Measurements from ENCODE around the gene ATG4C.

Gene ATG4C

GRCh38 chr1:62905872-62906271 is 121.9 kb downstream of the ATG4C start:
- DNase-seq: no peak

DNA sequence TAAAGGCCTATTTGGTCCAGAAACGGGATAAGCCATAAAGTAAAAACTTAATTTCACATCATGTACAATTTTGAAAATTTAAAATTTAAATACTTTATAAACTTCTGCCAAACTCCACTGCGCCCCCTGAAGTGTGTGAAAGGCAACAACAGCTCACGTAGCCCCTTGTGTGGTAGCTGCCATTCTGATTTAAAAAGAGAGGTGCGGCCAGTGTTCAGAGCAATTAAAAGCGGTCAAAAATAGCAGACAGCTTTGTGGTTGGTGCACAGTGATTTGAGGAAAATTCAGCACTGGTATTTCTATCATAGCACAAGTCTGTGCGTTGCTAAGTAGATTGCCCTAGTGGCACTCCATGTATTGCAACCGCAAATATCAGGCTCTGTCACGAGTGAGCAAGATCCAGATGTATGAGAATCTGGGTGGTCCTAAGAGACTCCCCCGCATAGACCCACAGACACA is 122.5 kb downstream of the ATG4C start:
- no peak for DNase-seq

- DNase-seq: no peak
These were observed 124.3 kb downstream of the ATG4C start for GRCh38 chr1:62908168-62908695.

DNA sequence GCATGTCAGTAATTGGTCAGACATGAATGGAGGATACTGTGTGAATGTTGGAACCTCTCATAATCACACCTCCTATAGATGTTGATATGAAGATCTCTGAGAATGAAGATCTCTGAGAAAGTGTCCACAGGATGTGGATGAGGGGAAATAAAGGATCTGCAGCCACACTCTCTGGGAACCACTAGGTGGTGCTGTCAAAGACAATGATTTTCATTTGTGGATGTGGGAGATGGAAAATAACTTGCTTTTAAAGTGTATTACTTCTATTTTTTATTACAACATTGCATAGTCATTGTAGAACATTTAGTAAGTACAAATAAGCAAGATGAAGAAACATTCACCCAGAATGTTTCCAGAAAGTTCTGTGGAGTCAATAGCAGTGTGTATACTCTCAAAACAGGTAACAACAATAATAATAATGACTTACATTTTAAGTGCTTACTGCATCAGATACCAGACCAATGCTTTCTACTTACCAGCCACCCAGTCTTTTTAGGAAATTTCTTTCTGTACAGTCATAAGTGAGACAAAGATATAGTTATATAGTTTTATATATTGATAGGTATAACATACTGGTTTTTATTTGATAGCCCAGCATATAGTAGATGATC is 128.2 kb downstream of the ATG4C start:
- DNase-seq: no peak
